DMS153 (cell line): Measurements from ENCODE around the gene MTA1.
A peak's percentile ranks its signal among the peaks of the same experiment; 100 is the strongest.

Experiments used
- DNase-seq: peaks from one replicate; lab custom pipeline; 2025; lab: John Stamatoyannopoulos, UW

MTA1 gene

DNA sequence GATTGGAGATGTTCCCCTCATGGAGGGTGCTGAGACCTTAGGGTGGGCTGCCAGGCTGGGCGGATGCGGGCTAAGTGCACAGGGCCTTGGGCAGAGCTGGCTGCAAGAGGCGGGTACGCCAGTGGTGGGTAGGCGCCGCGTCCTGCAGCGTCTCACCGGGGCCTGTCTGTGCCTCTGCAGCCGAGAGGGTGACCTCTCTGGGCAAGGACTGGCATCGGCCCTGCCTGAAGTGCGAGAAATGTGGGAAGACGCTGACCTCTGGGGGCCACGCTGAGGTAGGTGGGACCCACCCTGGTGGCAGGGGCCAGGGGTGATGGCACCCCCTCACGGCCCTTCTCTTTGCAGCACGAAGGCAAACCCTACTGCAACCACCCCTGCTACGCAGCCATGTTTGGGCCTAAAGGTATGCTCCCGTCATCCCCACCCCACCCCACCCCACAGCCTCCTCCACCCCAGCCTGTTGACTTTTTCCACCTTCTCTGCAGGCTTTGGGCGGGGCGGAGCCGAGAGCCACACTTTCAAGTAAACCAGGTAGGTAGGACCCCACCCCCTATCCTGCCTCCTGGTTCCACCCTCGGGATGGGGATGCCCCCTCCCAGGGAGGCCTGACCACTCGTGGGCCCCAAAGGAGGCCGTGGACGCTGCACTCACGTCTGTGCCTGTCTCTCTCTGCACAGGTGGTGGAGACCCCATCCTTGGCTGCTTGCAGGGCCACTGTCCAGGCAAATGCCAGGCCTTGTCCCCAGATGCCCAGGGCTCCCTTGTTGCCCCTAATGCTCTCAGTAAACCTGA, 68.6 kb downstream of the MTA1 start:
- DNase-seq, result no peak

- DNase-seq, result no peak
Observed at GRCh38 chr14:105488781-105489541, 69.3 kb downstream of the MTA1 start.

- DNase-seq, result peak; percentile 27
Observed at GRCh38 chr14:105489542-105490266, 70.1 kb downstream of the MTA1 start.

- DNase-seq, result no peak
Observed at GRCh38 chr14:105490267-105490571, 70.6 kb downstream of the MTA1 start.

GRCh38 chr14:105490572-105491365, 71.1 kb downstream of the MTA1 start, which contains the start of gene TEDC1:
Gene TEDC1, plus strand, starts transcription at chr14:105491246. Its CDS starts 130 bp downstream, at chr14:105491376.
- peak; percentile 97 for DNase-seq

GRCh38 chr14:105491366-105491973, 71.8 kb downstream of the MTA1 start:
- DNase-seq, result peak; percentile 12

DNA sequence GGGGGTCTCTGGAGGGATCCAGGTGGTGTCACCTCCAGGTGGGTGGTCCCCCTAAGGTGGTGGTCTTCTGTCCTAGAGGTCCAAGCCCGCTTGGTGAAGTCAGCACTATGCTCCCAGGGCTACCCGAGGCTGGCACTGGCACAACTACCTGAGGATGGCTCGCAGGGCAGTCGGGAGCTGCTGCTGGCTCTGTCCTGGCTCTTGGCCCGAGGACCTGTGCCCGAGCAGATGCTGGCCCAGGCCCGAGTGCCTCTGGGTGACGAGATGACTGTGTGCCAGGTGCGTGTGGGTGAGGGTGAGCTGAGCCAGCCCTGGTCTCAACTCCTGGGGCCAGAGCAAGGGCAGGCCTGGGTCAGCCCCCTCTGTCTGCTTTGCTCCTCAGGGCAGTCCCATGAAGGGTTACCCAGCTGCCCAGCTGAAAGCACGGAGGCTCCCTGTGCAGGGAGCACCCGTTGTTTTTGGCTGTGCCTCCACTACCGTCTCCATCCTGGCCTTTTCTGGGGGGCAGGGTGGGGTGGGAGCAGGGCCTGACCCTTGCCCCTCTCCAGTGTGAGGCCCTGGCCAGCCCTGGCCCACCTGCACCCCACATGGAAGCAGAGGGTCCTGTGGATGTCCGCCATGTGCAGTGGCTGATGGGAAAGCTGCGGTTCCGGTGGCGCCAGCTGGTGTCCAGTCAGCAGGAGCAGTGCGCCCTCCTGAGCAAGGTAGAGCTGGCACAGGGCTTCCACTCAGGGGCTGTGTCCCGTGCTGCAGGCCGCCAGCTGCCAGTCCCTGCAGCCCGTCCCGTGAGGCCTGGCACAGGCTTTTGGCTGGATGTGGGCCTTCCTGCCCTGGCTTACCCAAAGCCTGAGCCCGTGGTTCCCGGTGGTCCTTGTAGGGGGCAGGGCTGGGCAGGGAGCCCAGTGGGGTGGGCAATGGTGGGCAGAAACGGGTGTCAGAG, 72.7 kb downstream of the MTA1 start:
- DNase-seq, result no peak

- DNase-seq, result no peak
Observed at GRCh38 chr14:105492971-105493871, 73.6 kb downstream of the MTA1 start.

- no peak for DNase-seq
Observed at GRCh38 chr14:105493921-105494605, 74.4 kb downstream of the MTA1 start.

DNA sequence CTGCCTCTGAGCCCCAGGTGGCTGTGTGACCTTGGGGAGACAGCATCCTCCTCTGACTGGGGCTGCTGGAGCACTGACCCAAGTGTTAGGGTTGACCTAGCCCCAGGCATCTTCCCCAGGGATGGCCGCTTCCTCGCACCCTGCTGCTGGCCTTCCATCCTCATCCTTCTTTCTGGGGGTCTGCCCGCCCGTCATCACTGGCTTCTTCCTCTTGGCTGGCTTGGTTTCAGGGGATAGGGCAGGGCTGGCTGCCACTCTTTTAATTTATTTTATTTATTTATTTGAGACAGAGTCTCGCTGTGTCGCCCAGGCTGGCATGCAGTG, 74.9 kb downstream of the MTA1 start:
- no peak for DNase-seq

GRCh38 chr14:105495101-105495989, 75.7 kb downstream of the MTA1 start:
- DNase-seq, result no peak

- DNase-seq, result no peak
Observed at GRCh38 chr14:105495990-105496830, 76.6 kb downstream of the MTA1 start.

- DNase-seq, result no peak
Observed at GRCh38 chr14:105496831-105497591, 77.4 kb downstream of the MTA1 start.

DNA sequence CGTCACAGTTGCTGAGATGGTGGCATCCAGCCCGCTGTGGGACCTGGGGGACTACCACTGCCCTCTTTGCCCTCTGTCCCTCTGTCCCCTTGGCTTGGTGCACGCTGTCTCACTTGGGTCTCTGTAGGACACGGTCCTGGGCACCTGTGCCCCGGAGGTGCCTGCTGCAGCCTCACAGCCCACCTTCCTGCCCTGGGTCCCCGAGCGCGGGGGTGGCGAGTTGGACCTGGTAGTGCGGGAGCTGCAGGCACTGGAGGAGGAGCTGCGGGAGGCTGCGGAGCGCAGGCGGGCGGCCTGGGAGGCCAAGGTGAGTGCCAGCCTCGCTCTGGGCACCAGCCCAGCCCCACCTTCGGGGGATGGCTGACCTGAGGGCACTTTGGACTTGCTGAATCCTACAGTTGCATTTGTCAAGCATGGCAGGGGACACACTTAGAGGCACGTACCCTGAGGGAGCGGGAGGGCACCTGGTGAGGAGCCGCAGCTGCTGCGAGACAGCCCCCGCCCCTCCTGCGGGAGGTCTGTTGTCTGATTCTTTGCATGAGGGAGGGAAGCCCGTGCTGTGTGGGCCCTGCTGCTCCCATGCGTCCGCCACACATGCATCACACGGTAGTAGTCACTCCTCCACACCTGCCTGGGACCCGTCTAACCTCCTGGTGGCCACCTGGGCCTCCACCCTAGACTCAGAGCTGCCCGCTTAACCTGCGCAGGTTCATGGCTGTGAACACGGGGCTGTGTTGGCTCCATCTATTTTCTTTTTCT, 78.2 kb downstream of the MTA1 start:
- no peak for DNase-seq
